ENCODE measurements around the gene GABRG3.

GABRG3 gene

DNA sequence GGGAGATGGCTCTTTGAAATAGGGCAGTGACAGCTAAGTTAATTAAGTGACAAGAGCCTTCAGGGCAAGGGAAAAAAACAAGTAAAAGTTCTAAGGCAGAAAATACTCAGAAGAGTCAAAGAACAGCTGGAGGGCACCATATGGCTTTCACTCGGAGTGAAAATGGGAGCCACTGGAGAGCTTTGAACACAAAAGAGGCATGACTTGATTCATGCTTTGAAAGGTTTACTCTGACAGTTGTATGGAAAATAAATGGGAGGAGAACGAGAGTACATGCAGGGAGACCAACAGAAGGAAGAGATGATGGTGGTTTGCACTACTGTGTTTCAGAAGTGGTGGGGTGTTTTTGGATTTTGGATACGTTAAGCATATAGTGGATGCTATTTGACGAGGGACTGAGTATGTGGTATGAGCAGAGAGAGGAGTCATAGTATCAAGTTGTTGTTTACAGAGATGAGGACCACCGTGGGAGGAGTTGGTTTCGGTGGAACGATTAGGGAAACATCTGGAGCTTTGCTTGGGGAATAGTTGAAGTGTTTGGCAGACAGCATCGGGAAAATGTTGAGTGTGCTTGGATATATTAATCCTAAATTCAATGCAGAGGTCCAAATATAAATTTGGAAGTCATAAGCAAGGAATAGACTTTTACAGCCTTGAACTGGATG, 411.5 kb downstream of the GABRG3 start:
- no peak for DNase-seq (ENCODE audit: extremely low read depth, low read depth)
- no peak overlapping the region for H3K4me3 ChIP-seq (replicated peaks; ENCODE audit: low read depth, low read length)
- TF ChIP-seq, protein P1, sequence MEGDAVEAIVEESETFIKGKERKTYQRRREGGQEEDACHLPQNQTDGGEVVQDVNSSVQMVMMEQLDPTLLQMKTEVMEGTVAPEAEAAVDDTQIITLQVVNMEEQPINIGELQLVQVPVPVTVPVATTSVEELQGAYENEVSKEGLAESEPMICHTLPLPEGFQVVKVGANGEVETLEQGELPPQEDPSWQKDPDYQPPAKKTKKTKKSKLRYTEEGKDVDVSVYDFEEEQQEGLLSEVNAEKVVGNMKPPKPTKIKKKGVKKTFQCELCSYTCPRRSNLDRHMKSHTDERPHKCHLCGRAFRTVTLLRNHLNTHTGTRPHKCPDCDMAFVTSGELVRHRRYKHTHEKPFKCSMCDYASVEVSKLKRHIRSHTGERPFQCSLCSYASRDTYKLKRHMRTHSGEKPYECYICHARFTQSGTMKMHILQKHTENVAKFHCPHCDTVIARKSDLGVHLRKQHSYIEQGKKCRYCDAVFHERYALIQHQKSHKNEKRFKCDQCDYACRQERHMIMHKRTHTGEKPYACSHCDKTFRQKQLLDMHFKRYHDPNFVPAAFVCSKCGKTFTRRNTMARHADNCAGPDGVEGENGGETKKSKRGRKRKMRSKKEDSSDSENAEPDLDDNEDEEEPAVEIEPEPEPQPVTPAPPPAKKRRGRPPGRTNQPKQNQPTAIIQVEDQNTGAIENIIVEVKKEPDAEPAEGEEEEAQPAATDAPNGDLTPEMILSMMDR (IDR thresholded peaks at IDR 0.05; ENCODE audit: low read depth, low read length, missing control alignments) = no peak

DNA sequence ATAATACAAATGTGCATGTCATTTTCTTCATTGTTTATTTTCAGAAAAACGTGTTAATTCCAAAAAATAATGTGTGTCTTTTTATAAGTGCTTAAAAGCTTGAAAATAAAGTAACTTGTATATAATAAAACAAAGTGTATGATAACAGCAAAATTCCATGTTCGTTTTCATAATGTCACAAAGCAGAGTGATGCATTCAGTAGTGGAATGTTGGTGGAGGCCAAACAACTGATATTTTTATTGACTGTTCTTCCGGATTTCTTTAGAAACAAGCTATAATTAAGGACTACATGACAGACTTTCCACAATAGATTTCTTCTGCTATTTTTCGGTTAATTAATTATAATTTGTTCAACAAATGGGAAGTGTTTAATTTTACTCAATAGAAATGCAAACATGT, 412.7 kb downstream of the GABRG3 start:
- H3K4me3 ChIP-seq (replicated peaks; ENCODE audit: low read depth, low read length) = no peak overlapping the region
- DNase-seq (ENCODE audit: extremely low read depth, low read depth) = no peak
- TF ChIP-seq, protein P1 (IDR thresholded peaks at IDR 0.05; ENCODE audit: low read depth, low read length, missing control alignments) = no peak

DNA sequence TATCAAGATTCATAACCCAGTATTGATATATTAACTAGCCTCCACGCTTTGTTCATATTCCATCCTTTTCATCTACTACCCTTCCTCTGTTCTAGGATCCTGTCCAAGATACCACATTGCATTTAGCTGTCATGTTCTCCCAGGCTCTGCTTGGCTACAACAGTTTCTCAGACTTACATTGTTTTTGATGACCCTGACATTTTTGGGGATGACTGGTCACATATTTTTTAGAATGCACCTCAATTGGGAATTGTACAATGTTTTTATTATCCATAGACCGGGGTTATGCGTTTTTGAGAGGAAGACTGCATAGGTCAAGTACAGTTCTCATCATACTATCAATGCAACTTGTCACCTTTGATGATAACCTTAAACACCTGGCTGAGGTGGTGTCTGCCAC, 421.2 kb downstream of the GABRG3 start:
- TF ChIP-seq, protein P1 (IDR thresholded peaks at IDR 0.05; ENCODE audit: low read depth, low read length, missing control alignments) = no peak
- DNase-seq (ENCODE audit: extremely low read depth, low read depth) = no peak
- H3K4me3 ChIP-seq (replicated peaks; ENCODE audit: low read depth, low read length) = no peak overlapping the region

DNA sequence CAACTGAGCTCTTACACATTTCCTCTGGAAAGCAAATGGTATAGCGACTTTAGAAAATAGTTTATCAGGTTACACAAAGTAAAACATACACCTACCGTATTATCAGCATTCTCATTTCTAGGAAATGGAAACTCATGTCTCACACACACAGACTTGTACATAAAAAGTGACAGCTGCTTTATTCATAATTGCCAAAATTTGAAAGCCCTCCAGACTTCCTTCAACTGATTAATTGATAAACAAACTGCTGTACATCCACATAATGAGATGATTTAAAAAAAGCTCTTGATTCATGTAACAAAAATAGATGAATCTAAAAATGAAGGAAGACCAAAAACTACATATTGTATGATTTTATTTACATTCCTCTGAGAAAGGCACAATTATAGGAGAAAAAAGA, 425.5 kb downstream of the GABRG3 start:
- H3K4me3 ChIP-seq (replicated peaks; ENCODE audit: low read depth, low read length) = no peak overlapping the region

DNA sequence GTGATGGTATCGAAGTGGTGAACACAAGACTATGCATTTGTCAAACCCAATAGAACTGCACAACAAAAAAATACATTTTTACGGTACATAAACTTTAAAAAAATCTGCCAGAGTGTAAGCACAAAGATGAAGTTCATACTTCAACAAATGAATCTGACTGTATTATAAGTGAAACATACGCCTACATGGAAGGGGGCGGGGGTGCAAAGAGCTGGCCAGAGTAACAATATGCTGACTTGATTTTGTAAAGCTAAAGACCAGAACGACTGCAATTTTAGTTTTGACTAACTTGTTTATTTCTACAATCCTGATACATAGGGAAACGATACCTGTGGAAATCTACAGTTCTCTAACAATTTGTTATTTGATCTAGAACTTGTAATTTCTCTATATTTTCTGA, 426.0 kb downstream of the GABRG3 start:
- DNase-seq (ENCODE audit: extremely low read depth, low read depth) = no peak
- TF ChIP-seq, protein P1 (IDR thresholded peaks at IDR 0.05; ENCODE audit: low read depth, low read length, missing control alignments) = no peak
- no peak overlapping the region for H3K4me3 ChIP-seq (replicated peaks; ENCODE audit: low read depth, low read length)

More for the DNA sequence above, 425.5 kb downstream of the GABRG3 start:
- TF ChIP-seq, protein P1 (IDR thresholded peaks at IDR 0.05; ENCODE audit: low read depth, low read length, missing control alignments) = no peak
- no peak for DNase-seq (ENCODE audit: extremely low read depth, low read depth)

DNA sequence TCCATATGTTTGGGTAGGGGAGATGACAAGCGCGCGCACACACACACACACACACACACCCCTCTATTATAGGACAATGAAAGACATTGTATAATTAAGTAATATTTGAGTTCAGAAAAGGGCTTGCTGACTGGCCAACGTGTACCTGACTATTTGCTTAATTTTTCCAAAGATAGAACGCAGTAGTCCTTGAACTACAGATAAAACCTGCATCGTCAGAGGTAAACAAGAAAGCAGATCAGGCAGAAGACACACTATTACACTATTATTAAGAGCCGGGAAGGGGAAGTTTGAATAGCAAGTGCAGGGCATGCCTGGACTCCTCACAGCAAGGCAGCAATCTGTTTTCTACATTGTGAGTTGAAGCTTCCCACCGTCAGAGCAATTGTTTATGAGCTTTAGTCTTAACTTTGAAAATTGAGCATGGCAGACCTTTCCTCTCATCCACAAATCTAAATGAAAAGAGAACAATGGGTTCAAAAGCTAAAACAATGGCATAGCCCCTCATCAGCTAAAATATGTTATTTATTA, 427.7 kb downstream of the GABRG3 start:
- H3K4me3 ChIP-seq (replicated peaks; ENCODE audit: low read depth, low read length) = no peak overlapping the region
- no peak for DNase-seq (ENCODE audit: extremely low read depth, low read depth)

More for the DNA sequence above, 427.7 kb downstream of the GABRG3 start:
- TF ChIP-seq, protein P1 (IDR thresholded peaks at IDR 0.05; ENCODE audit: low read depth, low read length, missing control alignments) = no peak
